K562 (cell line): ENCODE measurements around the gene XRCC5. TPM values are rescaled to one million over a fixed set of nuclear protein-coding genes. Genes with fewer than 3 reads are reported as not detected.

Source experiments
- ATF2 ChIP-seq: sonication (generic); formaldehyde crosslinking; IDR thresholded peaks from 2 replicates; pipeline ENCODE4 v1.8.1; 2022; ENCODE audit warnings: missing genetic modification reagents
- CBX2 ChIP-seq: fragments of 200-600 bp; sonication (generic); IDR thresholded peaks from one replicate; pipeline ENCODE4 v1.6.1; 2012; ENCODE audit warnings: mild to moderate bottlenecking, low read length, inconsistent platforms; ENCODE audit not compliant: insufficient read depth, poor library complexity, severe bottlenecking
- CHD2 ChIP-seq: IDR thresholded peaks from 2 replicates; pipeline ENCODE4 v1.6.1; 2011; ENCODE audit warnings: low read depth, low read length
- E2F8 ChIP-seq: fragments of 450-650 bp; IDR thresholded peaks from 2 replicates; pipeline ENCODE4 v1.7.1; 2018; ENCODE audit warnings: mild to moderate bottlenecking, low read depth; ENCODE audit not compliant: partially characterized antibody
- LEF1 ChIP-seq: fragments of 450-650 bp; IDR thresholded peaks from 2 replicates; pipeline ENCODE4 v1.6.1; 2016; ENCODE audit warnings: mild to moderate bottlenecking
- NCOR1 ChIP-seq: fragments of 450-650 bp; IDR thresholded peaks from 2 replicates; pipeline ENCODE4 v1.6.1; 2016; ENCODE audit warnings: mild to moderate bottlenecking, moderate library complexity
- SAFB2 ChIP-seq: fragments of 200-400 bp; formaldehyde crosslinking; IDR thresholded peaks from 2 replicates; pipeline ENCODE4 v1.6.1; 2018; ENCODE audit warnings: borderline replicate concordance, low read length, low read depth, moderate library complexity; ENCODE audit not compliant: severe bottlenecking
- ZNF124 ChIP-seq: sonication (generic); formaldehyde crosslinking; IDR thresholded peaks from 2 replicates; pipeline ENCODE4 v1.8.1; 2022; ENCODE audit warnings: missing genetic modification reagents
- ZNF146 ChIP-seq: IDR thresholded peaks from one replicate; pipeline ENCODE4 v1.6.1; 2018; ENCODE audit warnings: missing compliant biosample characterization; ENCODE audit not compliant: unreplicated experiment
- ZNF280A ChIP-seq: fragments of 450-650 bp; IDR thresholded peaks from 2 replicates; pipeline ENCODE4 v1.6.1; 2018; ENCODE audit warnings: mild to moderate bottlenecking, low read depth; ENCODE audit not compliant: partially characterized antibody
- ZNF512 ChIP-seq: IDR thresholded peaks from 2 replicates; pipeline ENCODE4 v1.6.1; 2016; ENCODE audit warnings: missing genetic modification characterization, missing compliant biosample characterization
- polyA plus RNA-seq, 8 experiments: library from polyadenylated mRNA; depleted of rRNA in 4 of 8; stranded (reverse) in 5 of 8; unstranded in 3 of 8; fragments of >200 nt; fragmentation: Nextera tagmentation in 2 of 8; fragmentation: Illumina TruSeq in 1 of 8; extraction: Ambion mirVana in 2 of 8; extraction: Trizol in 1 of 8; gene quantifications; 2 replicates each; pipeline versions ENCODE4 v1.2.1 to v1.2.3, GENCODE V29; 2011 to 2014; ENCODE audit warnings: inconsistent platforms in 1 of 8, missing spikeins in 1 of 8
- total RNA-seq, 7 experiments: library from RNA; depleted of rRNA in 6 of 7; stranded (reverse); fragments of >200 nt in 6 of 7; fragmentation: Illumina TruSeq in 2 of 7; extraction: Trizol in 2 of 7; gene quantifications; 2 replicates each; pipeline versions ENCODE4 v1.2.1 to v1.2.3, GENCODE V29; 2011 to 2021; ENCODE audit warnings: low replicate concordance in 1 of 7
- TF ChIP-seq, protein P1 (sequence below), 2 experiments: IDR thresholded peaks; 2 replicates each; pipeline ENCODE4 v1.6.1; 2011; ENCODE audit warnings: borderline replicate concordance in 1 of 2, control low read depth in 1 of 2, low read depth in 1 of 2, low read length in 1 of 2, mild to moderate bottlenecking in 1 of 2, mixed read lengths in 1 of 2, moderate library complexity in 1 of 2; ENCODE audit not compliant: insufficient read depth in 1 of 2, insufficient read length in 1 of 2, poor library complexity in 1 of 2, severe bottlenecking in 1 of 2; ENCODE audit errors: extremely low read depth in 1 of 2

Gene XRCC5
- total and polyA plus RNA-seq, 9 of the 15 experiments (the other 6 are each of a cell fraction or from before 2014, with no cell fraction given), result 168 to 551 (median 297) TPM

DNA sequence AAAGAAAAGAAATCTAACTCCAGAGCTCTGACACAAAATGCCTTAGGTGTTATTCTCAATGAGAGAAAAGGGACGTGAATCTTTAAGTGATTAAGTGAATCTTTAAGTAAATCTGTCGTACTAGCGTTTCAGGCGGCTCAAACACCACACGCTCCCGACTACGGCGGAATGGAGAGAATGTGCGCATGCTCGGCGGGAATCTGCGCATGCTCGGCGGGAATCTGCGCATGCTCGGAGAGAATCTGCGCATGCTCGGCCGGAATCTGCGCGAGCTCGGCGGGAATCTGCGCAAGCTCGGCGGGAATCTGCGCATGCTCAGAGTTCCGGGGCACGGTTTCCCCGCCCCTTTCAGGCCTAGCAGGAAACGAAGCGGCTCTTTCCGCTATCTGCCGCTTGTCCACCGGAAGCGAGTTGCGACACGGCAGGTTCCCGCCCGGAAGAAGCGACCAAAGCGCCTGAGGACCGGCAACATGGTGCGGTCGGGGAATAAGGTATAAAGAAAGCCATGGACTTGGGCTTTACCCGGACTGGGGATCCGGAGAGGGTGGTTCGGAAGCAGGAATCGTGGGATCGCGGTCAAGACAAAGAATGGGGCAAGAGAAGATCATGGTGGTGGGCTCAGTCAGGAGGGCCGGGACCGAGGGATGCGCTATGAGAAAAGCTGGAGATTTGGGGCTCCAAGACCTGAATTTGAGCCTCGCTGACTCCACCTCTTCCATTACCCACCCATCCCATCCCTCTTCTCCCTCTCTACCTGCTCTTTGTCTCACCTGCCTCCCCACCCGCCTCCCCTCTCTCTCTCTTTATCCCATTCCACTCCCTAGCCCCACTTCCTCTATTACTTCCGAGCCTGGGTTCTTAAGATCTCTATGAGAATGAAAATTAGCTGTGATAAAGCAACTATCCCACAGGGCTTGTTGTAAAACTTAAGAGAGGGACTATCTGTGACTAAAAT lies at the start of gene XRCC5 (continued):
- TF ChIP-seq E2F8 (peak; percentile 81), NCOR1 (no peak), ATF2 (no peak), ZNF512 (tag) (peak; percentile 37), ZNF146 (no peak), ZNF124 (no peak), SAFB2 (no peak), CHD2 (no peak), CBX2 (no peak), ZNF280A (no peak), LEF1 (no peak)
- TF ChIP-seq, protein P1, sequence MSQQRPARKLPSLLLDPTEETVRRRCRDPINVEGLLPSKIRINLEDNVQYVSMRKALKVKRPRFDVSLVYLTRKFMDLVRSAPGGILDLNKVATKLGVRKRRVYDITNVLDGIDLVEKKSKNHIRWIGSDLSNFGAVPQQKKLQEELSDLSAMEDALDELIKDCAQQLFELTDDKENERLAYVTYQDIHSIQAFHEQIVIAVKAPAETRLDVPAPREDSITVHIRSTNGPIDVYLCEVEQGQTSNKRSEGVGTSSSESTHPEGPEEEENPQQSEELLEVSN (IDR thresholded peaks at IDR 0.05; ENCODE audit: borderline replicate concordance in 1 of 2, extremely low read depth in 1 of 2, insufficient read depth in 1 of 2, insufficient read length in 1 of 2, low read depth in 1 of 2, low read length in 1 of 2, poor library complexity in 1 of 2, severe bottlenecking in 1 of 2), result peak; percentile 87 to 97
